Duodenal mucosa (tissue), 2 donors: Measurements from ENCODE around the gene VGLL4.
"Not testable (repeated sequence)": the region's sequence is repeated elsewhere in the genome, so short reads cannot be mapped to it uniquely, and the experiment has no call there.

Source experiments
- H3K27ac ChIP-seq: one replicate; pipeline ENCODE4 v1.7.0; 2013; ENCODE audit warnings: low read depth, low read length
- H3K27me3 ChIP-seq, 2 donors: one replicate each; pipeline ENCODE4 v1.7.0; 2013; ENCODE audit warnings: low read length in 2 of 2, control low read depth in 1 of 2; ENCODE audit not compliant: insufficient read depth in 2 of 2, control insufficient read depth in 1 of 2
- H3K36me3 ChIP-seq, 2 donors: one replicate each; pipeline ENCODE4 v1.7.0; 2013; ENCODE audit warnings: low read length in 2 of 2, control low read depth in 1 of 2; ENCODE audit not compliant: insufficient read depth in 2 of 2, control insufficient read depth in 1 of 2
- H3K4me1 ChIP-seq, 2 donors: one replicate each; pipeline ENCODE4 v1.7.0; 2013; ENCODE audit warnings: low read length in 2 of 2, control low read depth in 1 of 2; ENCODE audit not compliant: insufficient read depth in 2 of 2, control insufficient read depth in 1 of 2
- H3K4me3 ChIP-seq, 2 donors: one replicate each; pipeline ENCODE4 v1.7.0; 2013; ENCODE audit warnings: low read length in 2 of 2, low read depth in 1 of 2
- H3K9ac ChIP-seq, 2 donors: one replicate each; pipeline ENCODE4 v1.7.0; 2013; ENCODE audit warnings: low read length in 2 of 2, low read depth in 1 of 2
- H3K9me3 ChIP-seq, 2 donors: one replicate each; pipeline ENCODE4 v1.7.0; 2013; ENCODE audit warnings: low read length in 2 of 2, control low read depth in 1 of 2; ENCODE audit not compliant: control insufficient read depth in 1 of 2

The VGLL4 gene

DNA sequence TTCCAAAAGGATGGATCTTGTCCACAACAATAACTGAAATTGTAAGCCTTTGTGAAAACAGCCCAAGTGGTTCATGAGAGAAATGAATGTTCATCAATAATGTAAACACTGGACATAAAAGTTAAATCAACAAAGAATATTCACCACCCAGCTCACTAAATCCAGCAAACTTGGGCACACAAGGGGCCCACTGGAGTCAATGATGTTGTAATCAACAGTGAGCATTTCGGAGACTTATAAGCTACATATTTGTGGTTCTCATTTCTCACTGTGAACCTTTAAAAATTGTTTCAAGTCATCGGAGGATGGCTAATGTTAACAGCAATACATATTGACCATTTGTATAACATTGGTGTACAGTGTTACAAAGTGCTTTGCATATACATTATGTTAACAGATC is 63.1 kb downstream of the VGLL4 start:
- H3K4me3 ChIP-seq = no peak overlapping the region
- H3K4me1 ChIP-seq = peaks cover 26 to 27% of the 10 kb centered on the region in 2 donors
- H3K27ac ChIP-seq = no peak overlapping the region

GRCh38 chr3:11578169-11578568 is 65.5 kb downstream of the VGLL4 start:
- H3K9ac ChIP-seq = no peak overlapping the region
- H3K4me1 ChIP-seq = peaks cover 20% of the 10 kb centered on the region in 2 donors
- H3K27ac ChIP-seq = no peak overlapping the region
- peaks cover 0 to 16% of the 10 kb centered on the region in 2 donors for H3K36me3 ChIP-seq
- no peaks in the 10 kb centered on the region for H3K9me3 ChIP-seq
- no peaks in the 10 kb centered on the region for H3K27me3 ChIP-seq
- no peak overlapping the region for H3K4me3 ChIP-seq

More for the DNA sequence above, 63.1 kb downstream of the VGLL4 start:
- Histone ChIP-seq H3K9ac (no peak overlapping the region), H3K9me3 (no peaks in the 10 kb centered on the region), H3K27me3 (no peaks in the 10 kb centered on the region), H3K36me3 (no peaks in the 10 kb centered on the region)

DNA sequence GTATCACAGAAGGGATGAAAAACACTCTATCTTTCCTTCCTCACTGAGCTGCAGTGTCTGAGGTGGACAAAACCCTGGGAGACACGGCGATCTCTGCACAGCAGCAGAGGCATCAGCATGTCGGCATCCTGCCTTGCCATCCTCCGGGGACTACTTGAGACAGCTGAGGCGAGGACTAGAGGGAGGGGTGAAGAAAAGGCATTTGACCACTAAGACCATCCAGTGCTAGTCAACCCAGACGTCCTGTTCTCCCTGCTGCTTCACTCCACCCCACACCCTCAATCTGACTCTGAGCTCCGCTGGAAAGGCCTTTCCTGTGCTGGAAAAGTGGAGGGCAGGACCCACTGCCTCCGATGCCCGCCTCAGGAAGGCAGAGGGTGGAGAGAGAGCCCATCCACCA is 67.3 kb downstream of the VGLL4 start:
- Histone ChIP-seq H3K9ac (no peak overlapping the region), H3K36me3 (peaks cover 5 to 22% of the 10 kb centered on the region in 2 donors), H3K27ac (no peak overlapping the region), H3K4me1 (peaks cover 3% of the 10 kb centered on the region in 2 donors), H3K27me3 (no peaks in the 10 kb centered on the region), H3K4me3 (no peak overlapping the region), H3K9me3 (no peaks in the 10 kb centered on the region)

DNA sequence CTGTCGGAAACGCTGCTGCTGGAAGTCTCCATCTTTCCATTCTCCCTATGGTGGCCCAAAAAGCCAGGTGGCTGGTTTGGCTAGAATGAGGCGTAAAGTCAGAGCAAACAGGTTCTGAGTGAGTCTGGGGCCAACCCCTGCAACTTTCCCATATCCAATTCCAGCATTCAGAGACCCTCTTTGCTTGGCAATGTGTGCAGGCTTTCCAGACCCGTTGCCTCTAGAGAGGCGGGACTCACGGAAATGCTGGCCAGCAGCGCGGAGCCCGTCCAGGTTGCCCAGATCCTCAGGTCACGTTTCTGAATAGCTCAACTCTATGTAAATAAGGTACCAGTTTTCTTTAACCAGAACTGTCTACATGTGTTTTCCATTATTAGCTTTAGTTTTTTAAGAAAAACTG is 68.0 kb downstream of the VGLL4 start:
- H3K27ac ChIP-seq = no peak overlapping the region

GRCh38 chr3:11574981-11575669 is 68.6 kb downstream of the VGLL4 start:
- H3K9me3 ChIP-seq = no peaks in the 10 kb centered on the region
- H3K4me3 ChIP-seq = no peak overlapping the region
- H3K27ac ChIP-seq = no peak overlapping the region
- no peaks in the 10 kb centered on the region for H3K4me1 ChIP-seq
- no peak overlapping the region for H3K9ac ChIP-seq
- no peaks in the 10 kb centered on the region for H3K27me3 ChIP-seq
- peaks cover 5 to 28% of the 10 kb centered on the region in 2 donors for H3K36me3 ChIP-seq

More for the DNA sequence above, 68.0 kb downstream of the VGLL4 start:
- Histone ChIP-seq H3K36me3 (peaks cover 5 to 26% of the 10 kb centered on the region in 2 donors), H3K4me3 (no peak overlapping the region), H3K4me1 (no peaks in the 10 kb centered on the region), H3K9me3 (no peaks in the 10 kb centered on the region), H3K9ac (no peak overlapping the region), H3K27me3 (no peaks in the 10 kb centered on the region)

DNA sequence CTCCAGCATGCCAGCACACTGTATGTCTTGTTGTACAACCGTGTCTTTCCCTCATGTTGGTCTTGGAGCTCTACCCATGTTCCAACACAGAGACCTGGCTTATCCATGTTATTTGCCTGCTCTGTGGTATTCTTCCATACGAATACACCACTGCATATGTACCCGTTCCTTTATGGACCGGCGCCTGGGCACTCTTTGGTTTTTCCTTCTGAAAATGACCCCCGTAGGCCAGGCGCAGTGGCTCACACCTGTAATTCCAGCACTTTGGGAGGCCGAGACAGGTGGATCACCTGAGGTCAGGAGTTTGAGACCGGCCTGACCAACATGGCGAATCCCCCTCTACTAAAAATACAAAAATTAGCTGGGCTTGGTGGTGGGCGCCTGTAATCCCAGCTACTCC is 71.1 kb downstream of the VGLL4 start:
- not testable (repeated sequence) for H3K27me3 ChIP-seq, H3K27ac ChIP-seq, H3K9me3 ChIP-seq, H3K9ac ChIP-seq, H3K4me1 ChIP-seq, H3K4me3 ChIP-seq
- H3K36me3 ChIP-seq = peaks cover 5 to 29% of the 10 kb centered on the region in 2 donors

GRCh38 chr3:11570789-11571495 is 72.8 kb downstream of the VGLL4 start:
- Histone ChIP-seq H3K9me3 (no peaks in the 10 kb centered on the region), H3K4me3 (no peak overlapping the region), H3K4me1 (no peaks in the 10 kb centered on the region), H3K9ac (no peak overlapping the region), H3K27me3 (no peaks in the 10 kb centered on the region), H3K36me3 (peaks cover 5 to 44% of the 10 kb centered on the region in 2 donors), H3K27ac (no peak overlapping the region)

DNA sequence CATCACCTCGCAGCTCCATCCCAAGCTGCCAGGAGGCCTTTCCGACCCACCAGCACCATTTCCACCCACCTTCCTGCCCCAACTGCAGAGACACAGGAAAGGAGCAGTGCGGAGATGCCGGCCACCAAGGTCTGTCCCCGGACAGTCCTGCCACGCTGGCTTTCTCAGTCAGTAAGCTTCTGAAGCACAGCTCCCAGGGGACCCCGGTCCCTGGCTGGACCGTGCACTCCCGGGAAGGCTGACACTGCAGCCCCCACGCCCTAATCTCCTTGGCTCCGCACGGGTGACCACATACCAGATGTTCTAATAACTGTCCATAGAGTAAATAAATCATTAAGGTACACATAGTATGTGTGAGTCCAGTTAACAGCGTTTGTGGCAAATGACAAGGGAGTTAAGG is 73.5 kb downstream of the VGLL4 start:
- no peaks in the 10 kb centered on the region for H3K9me3 ChIP-seq
- no peak overlapping the region for H3K27ac ChIP-seq
- H3K36me3 ChIP-seq = peaks cover 5 to 47% of the 10 kb centered on the region in 2 donors
- H3K9ac ChIP-seq = no peak overlapping the region
- H3K27me3 ChIP-seq = no peaks in the 10 kb centered on the region
- H3K4me1 ChIP-seq = no peaks in the 10 kb centered on the region
- no peak overlapping the region for H3K4me3 ChIP-seq

GRCh38 chr3:11569156-11569741 is 74.5 kb downstream of the VGLL4 start:
- Histone ChIP-seq H3K36me3 (peaks cover 6 to 47% of the 10 kb centered on the region in 2 donors), H3K9ac (peak overlapping the region in 1 of 2 donors; percentile 24), H3K9me3 (no peaks in the 10 kb centered on the region), H3K4me3 (no peak overlapping the region), H3K27me3 (no peaks in the 10 kb centered on the region), H3K4me1 (no peaks in the 10 kb centered on the region), H3K27ac (peak overlapping the region; percentile 4)

DNA sequence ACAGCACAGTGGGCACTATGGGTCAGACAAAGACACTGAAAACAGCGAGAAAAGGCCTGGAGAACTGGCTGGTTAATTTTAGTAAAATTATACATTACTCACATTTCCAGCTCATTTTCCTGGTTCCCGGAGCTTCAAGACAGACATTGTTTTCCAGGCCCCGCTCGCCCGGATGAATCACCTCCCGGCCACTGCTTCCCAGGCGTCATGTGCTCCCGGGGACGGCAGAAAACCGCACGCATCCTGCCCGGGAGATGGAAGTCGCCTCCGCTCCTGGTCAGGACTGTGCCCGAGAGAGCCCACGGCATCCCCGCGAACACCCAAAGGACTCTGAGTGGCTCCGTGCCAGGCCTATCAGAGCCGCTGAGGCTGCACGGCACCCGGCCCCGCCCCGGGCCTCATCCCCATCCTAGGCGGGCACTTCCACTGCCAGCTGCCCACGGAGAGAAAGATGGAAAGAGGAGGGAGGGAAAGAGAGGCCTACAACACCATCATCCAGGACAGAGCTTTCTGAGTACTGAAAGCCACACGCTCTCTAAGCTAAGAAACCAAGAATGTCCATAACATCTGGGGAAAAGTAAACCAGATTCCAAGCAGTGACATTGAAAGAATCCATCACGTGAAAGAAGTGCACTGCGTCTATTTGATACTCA is 75.1 kb downstream of the VGLL4 start:
- H3K4me3 ChIP-seq = no peak overlapping the region
- peak overlapping the region; percentile 80 for H3K27ac ChIP-seq
- H3K4me1 ChIP-seq = no peaks in the 10 kb centered on the region
- no peaks in the 10 kb centered on the region for H3K9me3 ChIP-seq
- H3K9ac ChIP-seq = peak overlapping the region in 1 of 2 donors; percentile 24
- peaks cover 11 to 48% of the 10 kb centered on the region in 2 donors for H3K36me3 ChIP-seq
- no peaks in the 10 kb centered on the region for H3K27me3 ChIP-seq
